Measurements from ENCODE around the gene NKX2-1. TPM values are rescaled to one million over a fixed set of nuclear protein-coding genes. Genes with fewer than 3 reads are reported as not detected.
A peak's percentile ranks its signal among the peaks of the same experiment; 100 is the strongest.

The NKX2-1 gene
- polyA plus RNA-seq, 1 donor (not counting 4 experiments of a cell fraction or from before 2014, with no cell fraction given) = not detected

DNA sequence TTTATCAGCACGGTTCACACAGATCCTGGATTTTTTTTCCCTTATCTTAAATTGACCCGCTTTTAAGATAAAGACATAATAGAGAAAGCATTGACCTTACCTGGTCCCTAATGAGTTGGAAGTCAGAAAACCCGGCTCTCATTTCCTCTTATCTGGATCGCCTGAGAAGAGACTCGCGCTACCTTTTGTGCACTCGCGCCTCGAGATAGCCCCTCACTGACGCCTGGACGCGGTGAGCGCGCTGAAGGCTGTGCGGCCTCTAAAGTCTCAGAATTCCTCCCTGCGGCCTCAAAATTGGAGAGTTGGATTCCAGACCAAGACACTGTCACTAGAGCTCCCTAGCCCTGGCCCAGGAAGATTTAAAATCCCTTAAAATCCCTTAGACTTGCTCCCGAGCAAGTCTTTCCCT lies 7.0 kb downstream of the NKX2-1 start:
- Histone ChIP-seq H3K4me1 (ENCODE audit: control insufficient read depth, extremely low read depth, insufficient read depth, low read length) (no peaks in the 10 kb centered on the region), H3K79me2 (ENCODE audit: control insufficient read depth, insufficient read depth, low read length) (no peaks in the 10 kb centered on the region), H2AFZ (ENCODE audit: control insufficient read depth, low read length) (no peak overlapping the region), H3K9me3 (ENCODE audit: control insufficient read depth, low read depth, low read length) (no peaks in the 10 kb centered on the region), H3K36me3 (ENCODE audit: control insufficient read depth in 2 of 2, extremely low read depth in 1 of 2, insufficient read depth in 2 of 2, low read length in 2 of 2) (no peaks in the 10 kb centered on the region), H3K4me3 (ENCODE audit: control insufficient read depth in 2 of 3, extremely low read depth in 1 of 3, insufficient read depth in 2 of 3, low read depth in 1 of 3, low read length in 3 of 3) (no peak overlapping the region), H3K9ac (ENCODE audit: control insufficient read depth, extremely low read depth, insufficient read depth, low read length) (no peak overlapping the region), H3K4me2 (ENCODE audit: control insufficient read depth, extremely low read depth, insufficient read depth, low read depth, low read length) (no peak overlapping the region), H3K9me1 (ENCODE audit: control insufficient read depth, extremely low read depth, insufficient read depth, low read length) (no peaks in the 10 kb centered on the region), H3K27ac (ENCODE audit: control insufficient read depth, insufficient read depth, low read length) (no peak overlapping the region), H3K27me3 (ENCODE audit: control insufficient read depth, extremely low read depth, insufficient read depth, low read length) (peaks cover 95% of the 10 kb centered on the region), H4K20me1 (ENCODE audit: control insufficient read depth, extremely low read depth, insufficient read depth, low read length) (peaks cover 5% of the 10 kb centered on the region)
- no peak for FAIRE-seq
- dilution Hi-C loops (cut with MboI; ENCODE audit: extremely low pct_ligation_motif_present, low sequenced_read_pairs) = no loop called here
- peak; percentile 9 for TF ChIP-seq EZH2 (IDR thresholded peaks at IDR 0.05; ENCODE audit: low read length)
- TF ChIP-seq, protein P1, sequence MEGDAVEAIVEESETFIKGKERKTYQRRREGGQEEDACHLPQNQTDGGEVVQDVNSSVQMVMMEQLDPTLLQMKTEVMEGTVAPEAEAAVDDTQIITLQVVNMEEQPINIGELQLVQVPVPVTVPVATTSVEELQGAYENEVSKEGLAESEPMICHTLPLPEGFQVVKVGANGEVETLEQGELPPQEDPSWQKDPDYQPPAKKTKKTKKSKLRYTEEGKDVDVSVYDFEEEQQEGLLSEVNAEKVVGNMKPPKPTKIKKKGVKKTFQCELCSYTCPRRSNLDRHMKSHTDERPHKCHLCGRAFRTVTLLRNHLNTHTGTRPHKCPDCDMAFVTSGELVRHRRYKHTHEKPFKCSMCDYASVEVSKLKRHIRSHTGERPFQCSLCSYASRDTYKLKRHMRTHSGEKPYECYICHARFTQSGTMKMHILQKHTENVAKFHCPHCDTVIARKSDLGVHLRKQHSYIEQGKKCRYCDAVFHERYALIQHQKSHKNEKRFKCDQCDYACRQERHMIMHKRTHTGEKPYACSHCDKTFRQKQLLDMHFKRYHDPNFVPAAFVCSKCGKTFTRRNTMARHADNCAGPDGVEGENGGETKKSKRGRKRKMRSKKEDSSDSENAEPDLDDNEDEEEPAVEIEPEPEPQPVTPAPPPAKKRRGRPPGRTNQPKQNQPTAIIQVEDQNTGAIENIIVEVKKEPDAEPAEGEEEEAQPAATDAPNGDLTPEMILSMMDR (optimal IDR thresholded peaks at IDR 0.05 in 1 of 3, IDR thresholded peaks at IDR 0.05 in 1 of 3, conservative IDR thresholded peaks at IDR 0.05 in 1 of 3; ENCODE audit: extremely low read depth in 1 of 3, insufficient read depth in 2 of 3, low read length in 3 of 3) = no peak
- no peak for DNase-seq (ENCODE audit: low read depth, low spot score)

DNA sequence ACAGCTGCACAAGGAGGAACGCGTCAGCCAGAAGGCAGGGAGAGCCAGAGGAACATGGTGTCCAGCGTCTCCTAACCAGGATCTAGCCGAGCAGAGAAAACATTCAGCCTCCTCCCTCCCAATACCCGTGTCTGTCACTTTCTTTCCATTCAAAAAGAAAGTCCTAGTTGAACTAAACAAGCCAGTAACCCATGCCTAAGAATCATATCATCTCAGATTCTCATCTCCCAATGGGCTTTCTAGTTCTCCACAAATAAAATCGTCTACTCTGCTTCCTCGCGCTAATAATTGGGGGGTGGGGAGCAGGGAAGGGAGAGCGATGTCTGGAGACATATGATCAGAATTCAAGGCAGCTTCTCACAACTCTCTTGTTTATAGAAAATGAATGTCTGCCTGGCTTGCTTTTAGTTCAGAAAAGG lies 7.4 kb downstream of the NKX2-1 start:
- no peak for DNase-seq (ENCODE audit: low read depth, low spot score)
- Histone ChIP-seq H3K4me2 (ENCODE audit: control insufficient read depth, extremely low read depth, insufficient read depth, low read depth, low read length) (no peak overlapping the region), H3K27ac (ENCODE audit: control insufficient read depth, insufficient read depth, low read length) (no peak overlapping the region), H3K4me1 (ENCODE audit: control insufficient read depth, extremely low read depth, insufficient read depth, low read length) (no peaks in the 10 kb centered on the region), H3K36me3 (ENCODE audit: control insufficient read depth in 2 of 2, extremely low read depth in 1 of 2, insufficient read depth in 2 of 2, low read length in 2 of 2) (no peaks in the 10 kb centered on the region), H2AFZ (ENCODE audit: control insufficient read depth, low read length) (no peak overlapping the region), H3K9me3 (ENCODE audit: control insufficient read depth, low read depth, low read length) (no peaks in the 10 kb centered on the region), H3K4me3 (ENCODE audit: control insufficient read depth in 2 of 3, extremely low read depth in 1 of 3, insufficient read depth in 2 of 3, low read depth in 1 of 3, low read length in 3 of 3) (no peak overlapping the region), H3K27me3 (ENCODE audit: control insufficient read depth, extremely low read depth, insufficient read depth, low read length) (peaks cover 95% of the 10 kb centered on the region), H4K20me1 (ENCODE audit: control insufficient read depth, extremely low read depth, insufficient read depth, low read length) (peaks cover 5% of the 10 kb centered on the region), H3K79me2 (ENCODE audit: control insufficient read depth, insufficient read depth, low read length) (no peaks in the 10 kb centered on the region), H3K9ac (ENCODE audit: control insufficient read depth, extremely low read depth, insufficient read depth, low read length) (no peak overlapping the region), H3K9me1 (ENCODE audit: control insufficient read depth, extremely low read depth, insufficient read depth, low read length) (no peaks in the 10 kb centered on the region)
- dilution Hi-C loops (cut with MboI; ENCODE audit: extremely low pct_ligation_motif_present, low sequenced_read_pairs) = no loop called here
- FAIRE-seq = no peak
- peak; percentile 51 for TF ChIP-seq EZH2 (IDR thresholded peaks at IDR 0.05; ENCODE audit: low read length)
- TF ChIP-seq, protein P1 (optimal IDR thresholded peaks at IDR 0.05 in 1 of 3, IDR thresholded peaks at IDR 0.05 in 1 of 3, conservative IDR thresholded peaks at IDR 0.05 in 1 of 3; ENCODE audit: extremely low read depth in 1 of 3, insufficient read depth in 2 of 3, low read length in 3 of 3) = no peak
